ENCODE results near the gene FAM43A. TPM values are rescaled to one million over a fixed set of nuclear protein-coding genes. Genes with fewer than 3 reads are reported as not detected.

The FAM43A gene
- total and polyA plus RNA-seq, 2 of the 8 experiments (the other 6 are each of a cell fraction or from before 2014, with no cell fraction given): 2.3 to 2.6 TPM

DNA sequence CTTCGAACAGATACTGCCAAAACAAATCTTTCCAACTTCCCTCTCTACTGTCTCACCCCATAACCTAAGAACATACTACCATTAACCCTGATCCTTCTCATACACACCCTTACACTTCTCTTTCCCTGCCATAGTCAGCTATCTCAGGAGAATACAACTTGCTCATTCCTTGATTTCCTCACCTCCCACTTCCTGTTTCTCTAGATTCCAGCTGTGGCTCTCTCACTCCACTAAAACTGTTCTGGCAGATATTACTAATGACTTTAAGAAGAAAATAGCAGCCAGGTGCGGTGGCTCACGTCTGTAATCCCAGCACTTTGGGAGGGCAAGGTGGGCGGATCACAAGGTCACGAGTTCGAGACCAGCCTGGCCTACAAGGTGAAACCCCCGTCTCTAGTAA lies 18.3 kb upstream of the FAM43A start (continued):
- no peak for TF ChIP-seq PHF8 (conservative IDR thresholded peaks at IDR 0.05; ENCODE audit: low read depth, low read length)
